Measurements from ENCODE around the gene UNC5C.

Gene UNC5C

DNA sequence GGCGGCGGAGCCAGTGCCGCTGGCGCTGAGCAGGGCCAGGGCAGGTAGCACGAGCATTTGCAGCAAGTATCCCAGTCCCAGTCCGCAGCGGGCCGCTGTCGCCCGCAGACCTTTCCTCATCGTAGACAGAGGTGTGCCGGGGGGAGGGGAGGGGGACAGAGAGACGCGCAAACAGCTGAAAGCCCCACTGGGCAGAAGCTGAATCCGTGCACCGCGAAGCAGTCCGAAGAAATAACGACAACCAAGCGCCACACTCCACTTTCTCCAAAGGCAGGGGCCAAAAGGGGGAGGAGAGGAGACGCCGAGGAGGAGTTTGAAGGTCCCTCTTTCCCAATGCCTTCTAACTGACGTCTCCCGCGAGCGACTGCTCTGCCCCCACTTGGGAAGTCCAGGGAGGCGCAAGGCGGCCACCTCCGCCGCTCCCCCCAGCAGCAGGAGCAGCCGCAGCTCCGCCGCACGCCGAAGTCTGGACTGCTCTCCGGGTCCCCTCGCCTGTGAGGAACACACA, at the start of gene UNC5C:
Gene UNC5C, minus strand, starts transcription at position 236 of the 508 bp plus-strand sequence.
- no peak for DNase-seq (ENCODE audit: low read depth in 2 of 2)

DNA sequence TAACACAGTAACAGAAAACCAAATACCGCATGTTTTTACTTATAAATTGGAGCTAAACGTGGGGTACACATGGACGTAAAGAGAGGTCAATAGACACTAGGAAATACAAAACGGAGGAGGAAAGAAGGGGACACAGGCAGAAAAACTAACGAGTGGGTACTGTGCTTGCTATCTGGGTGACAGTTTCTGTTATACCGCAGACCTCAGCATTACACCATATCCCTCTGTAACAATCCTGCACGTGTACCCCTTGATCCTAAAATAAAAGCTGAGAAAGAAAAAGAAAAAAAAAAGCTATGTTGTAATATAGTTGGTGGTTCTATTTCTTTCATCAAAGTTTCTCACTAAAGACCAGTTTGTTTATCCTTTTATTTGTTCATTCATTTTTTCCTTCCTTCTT, 47.9 kb upstream of the UNC5C start:
- DNase-seq (ENCODE audit: low read depth in 2 of 2), result no peak

DNA sequence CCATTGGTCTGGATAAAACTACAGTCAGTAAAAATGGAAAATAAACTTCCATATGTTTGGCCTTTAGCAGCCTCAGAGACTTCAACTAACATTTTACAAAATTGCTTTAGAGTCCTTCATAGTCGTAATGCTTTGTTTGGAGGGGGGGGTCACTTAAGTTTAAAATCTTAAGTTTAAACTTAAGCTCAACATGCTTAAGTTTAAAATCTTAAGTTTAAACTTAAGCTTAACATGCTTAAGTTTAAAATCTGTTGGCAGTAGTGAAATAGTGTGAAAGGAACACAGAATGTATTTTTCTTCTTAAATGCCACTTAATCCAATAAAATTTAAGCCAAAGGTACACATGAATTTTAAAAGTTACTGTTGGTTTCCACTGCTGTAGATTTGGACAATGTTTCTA, 45.9 kb upstream of the UNC5C start:
- DNase-seq (ENCODE audit: low read depth in 2 of 2), result no peak

DNA sequence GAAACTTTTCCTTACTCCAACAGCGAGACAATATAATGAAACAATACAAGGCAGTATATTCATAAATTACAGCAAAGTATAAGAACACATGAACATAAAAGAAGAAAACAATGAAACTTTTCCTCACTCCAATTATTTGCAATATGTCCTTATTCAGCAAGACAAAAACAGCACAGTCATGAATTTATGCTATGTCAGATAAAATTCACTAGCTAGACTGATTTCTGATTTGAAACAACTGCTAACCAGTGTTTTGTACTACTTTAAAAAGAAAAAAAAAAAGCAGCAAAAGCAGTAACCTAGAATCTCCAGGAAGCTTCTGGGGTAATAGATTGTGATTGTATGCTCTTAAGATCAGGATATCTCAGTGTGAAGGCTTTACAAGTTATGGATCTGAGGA, 45.2 kb upstream of the UNC5C start:
- no peak for DNase-seq (ENCODE audit: low read depth in 2 of 2)

DNA sequence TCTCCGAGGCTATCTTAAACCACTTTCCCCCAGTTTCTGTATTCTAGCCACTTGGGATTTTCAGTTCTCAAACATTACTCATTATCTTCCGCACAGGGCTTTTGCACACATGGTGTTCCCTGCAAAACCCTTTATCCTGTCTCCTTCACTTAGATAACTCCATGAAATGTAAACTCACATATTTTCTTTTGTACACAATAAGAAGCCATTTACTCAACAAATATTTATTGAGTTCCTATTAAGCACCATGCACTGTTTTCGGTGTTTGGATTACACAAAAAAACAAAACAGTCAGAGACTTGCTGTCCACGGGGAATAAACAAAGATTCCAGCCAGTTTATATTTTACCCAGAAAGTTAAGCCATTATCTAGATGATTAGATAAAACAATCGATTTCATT, 42.5 kb upstream of the UNC5C start:
- no peak for DNase-seq (ENCODE audit: low read depth in 2 of 2)

DNA sequence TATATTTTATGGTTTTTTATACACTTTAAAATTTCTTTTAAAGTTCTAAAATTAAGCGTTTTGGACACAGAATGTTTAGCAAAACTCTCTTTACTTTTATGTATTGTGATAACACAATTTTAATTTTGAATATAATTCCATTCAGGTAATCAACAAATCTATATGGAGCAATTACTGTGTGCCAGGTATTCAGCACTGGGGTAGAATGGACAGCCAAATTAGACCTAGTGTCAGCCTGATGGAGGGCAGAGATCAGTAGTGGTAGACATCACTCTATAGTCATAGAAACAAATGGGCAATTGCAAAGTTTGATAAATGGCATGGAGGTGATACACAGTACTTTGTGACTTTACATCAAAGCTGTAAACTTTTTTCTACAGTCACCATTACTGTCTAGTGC, 41.8 kb upstream of the UNC5C start:
- no peak for DNase-seq (ENCODE audit: low read depth in 2 of 2)

DNA sequence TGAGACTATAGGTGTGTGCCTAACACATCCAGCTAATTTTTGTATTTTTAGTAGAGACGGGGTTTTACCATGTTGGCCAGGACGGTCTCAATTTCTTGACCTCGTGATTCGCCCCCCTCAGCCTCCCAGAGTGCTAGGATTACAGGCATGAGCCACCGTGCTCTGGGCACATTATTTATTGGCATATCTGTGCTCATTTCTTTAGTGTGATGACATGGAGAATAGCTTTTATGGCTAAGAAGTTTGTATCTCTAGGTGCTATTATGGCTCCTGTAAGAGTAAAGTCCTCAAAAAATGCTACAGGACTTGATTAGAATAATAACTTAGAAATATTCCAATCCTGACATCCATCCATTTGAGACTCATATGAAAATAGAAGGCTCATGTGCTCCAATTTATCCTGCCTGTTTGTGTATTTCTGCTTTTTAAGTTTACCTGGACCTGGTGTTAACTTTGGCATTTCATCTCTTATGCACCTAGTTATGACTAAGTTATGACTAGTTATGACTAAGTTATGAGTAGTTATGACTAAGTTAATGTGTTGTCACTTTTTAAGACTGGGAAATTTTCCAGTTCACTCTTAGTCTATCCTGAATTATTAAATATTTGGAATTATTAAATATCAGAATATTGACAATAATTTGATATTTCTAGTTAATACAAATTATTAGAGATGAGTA, 36.4 kb upstream of the UNC5C start:
- no peak for DNase-seq (ENCODE audit: low read depth in 2 of 2)

DNA sequence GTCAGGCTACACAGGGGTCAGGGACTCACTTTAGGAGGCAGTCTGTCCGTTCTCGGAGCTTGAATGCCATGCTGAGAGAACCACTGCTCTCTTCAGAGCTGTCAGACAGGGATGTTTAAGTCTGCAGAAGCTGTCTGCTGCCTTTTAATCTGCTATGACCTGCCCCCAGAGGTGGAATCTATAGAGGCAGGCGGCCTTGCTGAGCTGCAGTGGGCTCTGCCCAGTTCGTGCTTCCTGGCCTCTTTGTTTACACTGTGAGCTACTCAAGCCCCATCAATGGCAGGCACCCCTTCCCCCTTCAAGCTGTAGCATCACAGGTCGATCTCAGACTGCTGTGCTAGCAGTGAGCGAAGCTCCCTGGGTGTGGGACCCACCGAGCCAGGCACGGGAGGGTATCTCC, 31.5 kb upstream of the UNC5C start:
- DNase-seq (ENCODE audit: low read depth in 2 of 2), result no peak

DNA sequence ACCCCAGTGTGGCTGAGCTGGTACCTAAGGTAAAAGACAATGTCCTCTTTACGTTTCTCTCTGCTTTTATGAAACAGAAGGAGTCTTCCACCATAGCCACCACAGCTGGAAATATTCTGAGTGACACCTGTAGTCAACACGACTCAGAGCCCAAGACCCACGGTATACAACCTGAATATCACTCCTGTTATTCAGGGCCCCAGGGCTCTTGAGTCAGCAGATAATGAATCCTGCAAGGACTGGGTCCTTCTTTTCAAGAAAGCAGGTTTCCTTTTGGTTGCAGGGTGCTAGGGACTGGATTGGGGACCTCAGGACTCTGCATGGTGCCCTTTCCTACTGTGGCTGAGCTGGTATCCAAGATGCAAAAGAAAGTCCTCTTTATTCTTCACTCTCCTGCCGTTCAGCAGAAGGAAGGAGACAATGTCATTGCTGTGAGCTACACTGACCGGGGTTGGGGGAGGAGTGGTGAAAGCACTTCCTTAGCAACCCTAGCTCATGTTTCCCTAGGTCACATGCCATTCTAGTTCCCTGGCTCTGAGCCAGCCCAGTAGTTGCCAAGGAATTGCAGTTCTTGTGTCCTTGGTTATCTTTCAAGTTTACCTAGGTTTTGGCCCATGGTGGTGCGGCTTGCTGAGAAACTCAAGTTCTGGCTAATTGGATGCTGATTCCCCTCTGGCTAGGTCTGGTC, 23.7 kb upstream of the UNC5C start:
- no peak for DNase-seq (ENCODE audit: low read depth in 2 of 2)

DNA sequence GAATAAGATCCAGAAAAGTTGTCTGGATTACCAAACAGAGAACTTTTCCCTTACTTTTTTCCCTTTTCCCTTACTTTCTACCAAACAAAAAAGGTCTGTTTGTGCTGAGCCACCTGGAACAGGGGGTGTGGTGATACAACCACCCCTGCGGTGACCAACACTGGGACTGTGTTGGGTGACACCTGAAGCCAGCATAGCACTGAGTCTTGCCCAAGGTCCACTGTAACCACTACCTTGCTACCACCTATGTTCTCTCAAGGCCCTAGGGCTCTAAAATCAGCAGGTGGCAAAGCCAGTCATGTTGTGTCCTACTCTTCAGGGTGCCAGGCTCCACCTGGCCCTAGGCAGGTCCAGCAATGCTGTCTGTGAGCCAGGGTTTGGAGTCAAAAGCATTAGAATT, 22.8 kb upstream of the UNC5C start:
- no peak for DNase-seq (ENCODE audit: low read depth in 2 of 2)

DNA sequence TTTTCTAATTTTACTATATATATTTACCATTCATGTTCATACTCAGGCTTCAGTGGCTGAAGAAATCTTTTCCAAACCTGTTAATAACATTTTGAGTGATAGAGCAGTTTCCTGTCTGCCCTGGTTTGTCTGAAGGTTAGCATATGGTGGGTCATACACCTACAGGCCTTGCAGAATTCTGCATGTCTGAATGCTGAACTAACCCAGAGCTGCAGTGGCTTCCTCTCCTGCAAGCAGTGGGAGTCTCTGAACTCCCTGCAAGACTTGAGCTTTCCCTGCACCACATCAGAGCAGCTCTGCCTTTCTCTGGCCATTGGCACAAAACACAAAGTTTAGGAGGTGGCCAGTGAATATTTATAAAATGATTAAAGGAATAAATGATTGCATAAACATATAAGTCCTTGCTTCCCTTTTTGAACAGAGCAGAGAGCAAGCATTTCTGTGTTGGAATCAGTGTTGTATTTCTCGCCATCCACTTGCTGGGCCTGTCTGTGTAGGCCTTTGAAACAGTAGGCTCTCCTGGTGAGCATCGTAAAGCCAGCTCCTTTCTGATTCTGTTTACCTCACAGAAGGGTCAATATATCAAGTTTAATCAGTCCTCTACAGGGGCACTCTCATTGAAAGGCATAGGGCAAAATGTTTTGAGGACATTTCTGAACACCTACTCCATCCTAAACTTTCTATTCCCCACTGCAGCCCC, 15.0 kb upstream of the UNC5C start:
- DNase-seq (ENCODE audit: low read depth in 2 of 2), result no peak

DNA sequence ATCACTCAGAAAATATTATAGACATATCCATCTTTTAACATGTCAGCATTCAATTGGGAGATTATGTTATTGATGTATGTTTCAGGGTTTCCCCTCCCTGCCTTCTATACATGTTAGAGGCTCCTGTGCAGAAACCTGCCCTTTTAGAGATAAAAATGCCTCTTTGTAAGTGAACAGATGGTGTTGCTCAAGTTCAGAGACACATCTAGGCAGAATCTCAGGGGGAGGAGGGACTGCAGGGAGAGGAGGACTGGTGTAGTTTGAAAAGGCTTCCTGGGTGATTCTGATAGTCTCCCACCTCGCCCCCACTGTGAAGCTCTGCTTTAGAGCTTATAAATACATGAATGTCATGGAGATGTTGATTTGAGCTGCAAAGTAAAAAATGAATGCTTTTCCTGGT, 12.0 kb upstream of the UNC5C start:
- no peak for DNase-seq (ENCODE audit: low read depth in 2 of 2)

DNA sequence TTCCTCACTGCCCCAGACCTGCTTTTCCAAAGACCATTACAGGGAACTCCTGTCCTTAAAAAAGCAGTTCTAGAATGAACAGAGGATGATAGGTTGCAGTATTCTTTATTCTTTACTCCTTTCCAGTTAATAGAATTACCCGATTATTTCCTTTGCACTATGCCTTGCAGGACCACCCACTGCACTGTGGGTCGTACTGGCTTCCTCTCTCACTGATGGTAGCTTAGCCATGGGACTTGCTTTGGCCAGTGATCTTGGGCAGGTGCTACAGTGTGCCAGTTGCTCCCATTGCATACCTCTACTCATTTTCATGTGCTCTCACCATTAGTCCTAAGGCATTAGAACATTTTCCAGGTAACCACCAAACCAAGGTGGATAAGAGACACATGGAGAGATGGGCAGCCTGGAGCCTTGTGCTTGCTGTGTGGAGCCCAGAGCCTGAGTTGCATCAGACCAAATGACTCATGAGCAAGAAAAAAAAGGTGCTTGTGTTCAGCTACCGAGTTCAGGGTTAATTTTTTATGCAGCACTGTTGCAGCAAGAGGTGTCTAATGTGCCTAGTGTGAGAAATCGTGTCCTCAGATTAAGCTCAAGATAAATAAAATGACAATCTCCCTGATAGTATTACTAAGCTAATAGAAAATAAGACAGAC, 7.6 kb upstream of the UNC5C start:
- DNase-seq (ENCODE audit: low read depth in 2 of 2), result no peak

DNA sequence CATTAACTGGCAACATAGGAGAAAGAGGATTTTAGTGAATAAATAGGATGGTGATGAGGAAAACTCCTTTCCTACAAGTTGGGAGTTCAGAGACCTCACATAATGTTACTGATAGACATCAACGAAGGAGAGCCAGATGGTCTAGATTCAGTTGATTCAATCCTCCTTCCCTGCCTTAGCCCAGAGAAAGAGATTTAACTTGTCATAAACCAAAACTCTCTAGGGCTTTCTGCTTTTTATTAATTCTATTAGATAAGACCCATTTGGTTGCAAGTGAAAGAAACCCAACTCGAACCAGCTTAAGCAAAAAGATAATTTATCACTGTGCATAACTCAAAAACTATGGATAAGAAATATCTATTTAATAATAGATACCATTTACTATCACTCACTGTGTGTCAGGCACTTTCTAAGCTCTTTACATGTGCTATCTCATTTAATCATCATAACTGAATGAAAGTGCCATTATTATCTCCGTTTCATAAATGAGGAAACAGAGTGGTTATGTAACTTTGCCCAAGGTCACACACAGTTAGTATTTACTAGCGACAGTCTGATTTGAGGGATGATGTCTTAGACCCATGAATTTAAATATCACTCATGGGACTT, 4.3 kb upstream of the UNC5C start:
- DNase-seq (ENCODE audit: low read depth in 2 of 2), result no peak

DNA sequence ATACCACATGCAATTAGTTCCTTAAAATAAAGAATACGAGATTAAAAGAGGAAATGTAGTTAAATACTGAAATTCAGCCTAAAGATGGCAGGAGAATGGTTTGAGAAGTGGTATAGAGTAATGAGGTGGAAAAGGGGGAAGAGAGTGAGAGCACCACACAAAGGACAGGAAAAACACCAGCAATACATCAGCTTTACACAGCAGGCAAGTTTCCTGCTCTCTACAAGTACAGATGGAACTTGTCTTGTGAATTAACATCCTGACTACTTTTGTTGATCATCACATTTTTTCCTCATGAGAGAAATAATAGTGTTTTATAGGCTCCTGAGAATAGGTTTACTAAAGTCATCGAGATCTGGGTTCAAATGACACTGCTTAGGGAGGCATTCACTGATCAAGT, 2.9 kb upstream of the UNC5C start:
- DNase-seq (ENCODE audit: low read depth in 2 of 2), result no peak

DNA sequence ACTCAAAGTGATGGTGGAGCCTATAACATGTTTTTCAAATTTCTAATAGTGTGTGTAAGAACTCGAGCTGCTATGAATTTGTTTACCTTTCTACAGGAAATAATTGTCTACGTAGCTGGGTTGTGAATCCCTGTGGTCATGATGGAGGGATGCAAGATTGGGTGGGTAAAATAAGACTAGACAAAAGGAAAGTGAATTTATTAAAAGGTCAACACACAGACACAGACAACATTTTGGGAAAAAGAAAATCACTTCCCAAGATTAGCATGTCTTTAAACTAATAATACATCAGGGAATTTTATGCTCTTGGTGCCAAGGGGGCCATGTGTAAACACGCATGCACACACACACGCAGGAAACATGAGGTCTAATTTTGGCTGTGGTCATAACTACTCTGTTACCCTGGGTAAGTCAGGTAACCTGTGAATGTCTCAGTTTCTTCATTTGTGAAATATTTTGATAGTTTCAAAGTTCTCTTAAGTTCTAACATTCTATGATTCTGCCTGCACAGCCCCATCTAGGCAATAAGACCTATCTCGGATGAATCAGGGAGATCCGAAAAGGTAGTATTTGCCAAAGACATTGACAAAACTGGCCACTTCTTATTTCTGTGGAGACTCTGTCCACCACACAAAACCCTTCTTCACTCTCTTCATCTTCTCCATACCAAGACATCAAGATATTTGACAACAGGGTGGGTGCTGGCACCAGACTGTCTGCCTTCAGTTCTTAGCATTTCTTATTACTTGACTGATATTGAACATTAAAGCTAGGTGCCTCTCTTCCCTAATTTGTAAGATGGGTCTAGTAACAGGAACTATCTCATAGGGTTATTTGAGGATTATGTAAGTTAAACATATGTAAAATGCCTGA, 1.6 kb upstream of the UNC5C start:
- DNase-seq (ENCODE audit: low read depth in 2 of 2), result no peak

DNA sequence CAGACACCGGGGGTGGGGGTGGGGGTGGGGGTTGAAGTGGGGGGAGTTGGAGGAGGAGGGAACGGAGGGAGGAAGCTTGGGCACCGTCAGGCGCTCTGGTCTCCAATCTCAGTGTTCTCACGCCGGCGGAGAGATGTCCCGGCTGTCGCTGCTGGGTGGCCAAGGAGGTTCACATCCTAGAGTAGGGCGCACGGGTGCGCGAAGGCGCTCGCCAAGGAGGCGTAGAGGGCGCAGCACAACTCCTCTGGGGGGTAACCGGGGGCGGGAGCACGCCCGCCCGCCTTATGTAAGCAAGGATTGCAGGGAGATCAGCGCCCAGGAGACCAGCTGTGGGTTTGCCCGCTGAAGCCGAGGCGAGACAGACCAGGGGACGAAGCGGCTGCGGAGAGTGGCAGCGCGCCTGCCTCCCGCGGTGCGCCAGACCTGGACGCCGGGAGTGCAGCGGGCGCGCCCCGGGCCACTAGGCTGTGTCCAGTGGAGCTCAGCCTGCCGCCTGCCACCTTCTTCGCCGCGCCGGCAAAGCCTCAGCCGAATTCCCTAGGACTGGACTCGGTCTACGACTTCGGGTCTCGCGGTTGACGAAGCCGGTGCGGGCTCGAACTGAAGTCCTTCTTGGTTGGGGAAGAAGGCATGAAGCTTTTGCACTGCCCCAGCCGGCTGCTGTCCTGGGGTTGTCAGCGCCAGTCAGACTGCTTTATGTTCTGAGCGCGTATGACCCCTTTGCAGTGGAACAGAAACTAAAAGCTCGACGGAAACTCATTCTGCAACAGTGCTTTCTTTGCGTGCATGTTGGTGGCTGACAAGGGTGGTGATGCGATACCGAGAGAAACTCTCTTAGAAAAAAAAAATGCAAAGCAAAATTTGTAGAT, 707 bp upstream of the UNC5C start:
- DNase-seq (ENCODE audit: low read depth in 2 of 2), result no peak

DNA sequence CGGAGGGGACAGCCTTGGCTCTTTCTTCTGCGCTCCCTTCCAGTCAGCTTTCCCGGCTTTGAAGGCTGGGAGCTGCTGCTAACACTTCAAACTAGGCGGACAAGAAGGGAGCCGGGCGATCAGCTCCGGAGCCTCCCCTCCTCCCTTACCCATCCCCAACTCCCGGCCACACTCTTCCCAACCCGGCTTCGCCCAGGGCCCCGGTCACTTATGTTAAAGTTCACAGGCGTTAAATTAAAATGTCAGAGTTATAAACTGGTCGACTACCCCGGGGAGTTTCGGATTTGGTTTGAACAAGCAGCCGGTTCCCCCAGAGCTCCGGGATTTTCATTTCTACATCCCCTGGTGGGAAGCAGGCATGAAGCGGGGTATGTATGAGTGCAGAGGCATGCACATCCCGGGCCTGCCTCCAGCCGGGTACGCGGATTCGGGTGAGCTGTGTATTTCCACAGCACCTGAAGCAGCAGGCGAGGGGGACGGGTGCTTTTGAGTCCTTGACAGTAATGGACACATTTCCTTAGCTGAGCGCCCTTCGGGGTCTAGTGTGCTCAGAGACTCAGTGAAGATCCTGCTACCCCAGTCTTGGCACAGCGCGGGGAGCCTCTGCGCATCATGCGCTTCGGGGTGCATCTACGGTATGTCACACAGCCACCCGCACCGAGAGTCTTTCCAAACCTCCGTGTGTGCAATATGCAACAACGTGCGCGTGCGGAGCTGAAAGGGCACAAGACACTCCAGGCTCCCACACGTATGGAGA, 880 bp downstream of the UNC5C start:
- no peak for DNase-seq (ENCODE audit: low read depth in 2 of 2)

All from stimulated activated CD8-positive, alpha-beta memory T cell treated with anti-CD3 and anti-CD28 coated beads, Interleukin-2, amount 100 ng/mL, for 1 hour (primary cell).